ENCODE data around the gene COMP.
"Not testable (repeated sequence)": the region's sequence is repeated elsewhere in the genome, so short reads cannot be mapped to it uniquely, and the experiment has no call there.

The COMP gene

GRCh38 chr19:18749362-18750231, 41.5 kb downstream of the COMP start:
- no peak for DNase-seq (ENCODE audit: low spot score)
- no peak for FAIRE-seq

GRCh38 chr19:18746401-18747325, 44.4 kb downstream of the COMP start:
- FAIRE-seq (no peak), DNase-seq (ENCODE audit: low spot score) (no peak)

DNA sequence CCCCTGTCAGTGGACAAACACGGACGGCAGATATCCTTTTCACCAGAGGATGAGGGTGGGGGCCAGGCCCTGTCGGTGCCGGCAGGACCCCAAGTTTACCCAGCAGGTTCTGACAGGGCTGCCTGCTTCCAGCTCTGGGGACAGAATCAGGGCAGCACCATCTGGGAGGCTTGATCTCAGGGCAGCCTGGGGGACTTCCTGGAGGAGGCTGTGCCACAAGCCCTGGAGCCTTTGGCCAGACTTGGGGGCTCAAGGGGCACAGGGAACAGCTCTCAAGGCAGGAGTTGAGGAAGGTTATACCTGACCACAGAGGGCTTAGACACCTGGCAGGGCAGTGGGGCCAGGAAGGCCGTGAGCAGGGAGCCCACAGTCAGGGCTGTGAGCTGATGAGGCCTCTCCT, 45.2 kb downstream of the COMP start:
- FAIRE-seq: no peak
- DNase-seq (ENCODE audit: low spot score): no peak

- DNase-seq (ENCODE audit: low spot score) (no peak), FAIRE-seq (no peak)
Measured at GRCh38 chr19:18745012-18745735, 45.9 kb downstream of the COMP start.

- DNase-seq (ENCODE audit: low spot score) (no peak), FAIRE-seq (no peak)
Measured at GRCh38 chr19:18743784-18744418, 47.2 kb downstream of the COMP start.

DNA sequence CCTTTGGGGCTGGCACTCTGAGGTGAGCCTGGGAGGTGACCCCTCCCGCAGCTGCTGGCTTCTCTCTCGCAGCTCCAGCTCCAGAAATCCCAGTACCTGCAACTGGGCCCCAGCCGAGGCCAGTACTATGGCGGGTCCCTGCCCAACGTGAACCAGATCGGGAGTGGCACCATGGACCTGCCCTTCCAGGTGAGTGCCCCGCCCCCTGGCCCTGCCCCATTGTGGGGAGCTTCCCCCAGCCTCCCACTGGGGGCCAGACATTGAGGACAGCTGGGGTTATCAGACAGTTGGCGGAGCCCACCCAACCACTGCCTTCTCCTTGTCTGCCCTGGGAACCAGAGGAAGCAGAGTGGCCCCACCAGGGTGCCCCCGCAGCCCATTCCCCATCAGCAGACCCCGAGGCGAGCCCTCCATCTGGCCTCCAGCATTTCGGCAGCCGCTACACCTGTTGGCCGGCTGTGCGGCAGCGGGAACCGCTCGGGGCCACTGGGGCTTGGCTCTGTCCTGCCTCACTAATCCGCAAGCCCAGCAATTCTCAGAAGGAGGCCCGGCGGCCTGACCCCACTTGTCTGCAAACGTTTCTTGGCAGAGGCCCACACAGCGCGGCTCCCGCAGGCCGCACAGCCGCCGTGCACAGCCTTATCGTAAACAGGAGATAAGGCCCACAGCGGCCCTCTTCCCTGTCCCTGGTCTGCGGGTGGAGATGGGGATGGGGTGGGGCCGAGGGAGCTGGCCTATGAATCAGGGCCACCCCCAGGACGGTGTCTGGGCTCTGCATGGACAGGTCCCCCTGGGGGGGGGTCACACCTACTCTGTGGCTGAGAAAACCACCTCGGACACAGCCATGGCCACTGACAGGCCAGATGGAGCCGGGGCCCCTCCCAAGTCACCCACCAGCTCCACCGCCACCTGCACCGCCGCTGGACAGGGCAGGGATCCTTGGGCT, 48.0 kb downstream of the COMP start:
- DNase-seq (ENCODE audit: low spot score): no peak
- no peak for FAIRE-seq

GRCh38 chr19:18742324-18742723, 48.8 kb downstream of the COMP start:
- no peak for FAIRE-seq

DNA sequence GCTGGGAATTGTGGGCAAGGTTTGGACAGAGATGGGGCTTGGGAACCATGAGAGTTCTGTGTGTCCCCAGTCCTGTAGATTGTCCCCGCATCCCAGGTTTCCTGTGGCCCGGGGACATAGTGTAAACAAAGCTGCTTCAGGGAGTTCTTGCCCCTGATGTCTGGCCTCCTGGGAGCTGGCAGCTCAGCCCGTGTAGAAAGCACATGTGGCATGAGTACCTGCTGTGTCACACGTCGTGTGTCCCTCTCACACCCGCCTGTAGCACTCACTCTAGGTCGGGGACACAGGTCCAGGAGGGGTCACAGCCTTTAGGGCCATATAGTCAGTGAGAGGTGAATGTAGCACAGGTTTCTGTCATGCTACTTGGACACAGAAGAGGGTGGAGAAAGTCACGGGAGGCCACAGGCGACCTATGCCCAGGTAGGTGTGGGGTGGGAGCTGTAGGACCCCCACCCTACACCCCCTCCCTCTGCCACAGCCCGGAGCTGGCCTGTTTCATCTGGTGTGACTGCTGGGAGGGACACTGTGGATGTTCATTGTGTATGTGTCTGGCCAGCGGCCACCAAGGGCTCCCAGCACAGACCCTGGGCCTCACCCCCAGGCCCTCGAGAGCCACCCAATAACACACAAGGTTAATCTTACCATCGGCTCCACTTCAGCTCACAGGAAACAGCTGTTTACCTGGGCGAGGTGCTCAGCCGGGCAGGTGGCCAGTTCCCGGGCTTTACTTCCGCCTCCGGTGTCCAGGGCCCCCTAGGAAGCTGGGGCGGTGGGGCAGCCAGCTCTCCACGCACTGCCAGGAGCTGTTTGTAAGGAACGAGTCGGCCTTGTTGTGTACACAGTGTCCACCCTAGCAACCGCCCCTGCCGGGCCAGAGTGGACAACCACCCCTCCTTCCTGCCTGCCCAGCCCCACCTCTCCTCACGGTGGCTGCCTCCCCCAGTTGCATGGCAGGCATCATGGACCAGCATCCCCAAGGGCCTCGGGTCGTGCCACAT, 49.7 kb downstream of the COMP start:
- DNase-seq (ENCODE audit: low spot score) (no peak), FAIRE-seq (no peak)

More at GRCh38 chr19:18742324-18742723, 48.8 kb downstream of the COMP start:
- DNase-seq (ENCODE audit: low spot score): no peak

DNA sequence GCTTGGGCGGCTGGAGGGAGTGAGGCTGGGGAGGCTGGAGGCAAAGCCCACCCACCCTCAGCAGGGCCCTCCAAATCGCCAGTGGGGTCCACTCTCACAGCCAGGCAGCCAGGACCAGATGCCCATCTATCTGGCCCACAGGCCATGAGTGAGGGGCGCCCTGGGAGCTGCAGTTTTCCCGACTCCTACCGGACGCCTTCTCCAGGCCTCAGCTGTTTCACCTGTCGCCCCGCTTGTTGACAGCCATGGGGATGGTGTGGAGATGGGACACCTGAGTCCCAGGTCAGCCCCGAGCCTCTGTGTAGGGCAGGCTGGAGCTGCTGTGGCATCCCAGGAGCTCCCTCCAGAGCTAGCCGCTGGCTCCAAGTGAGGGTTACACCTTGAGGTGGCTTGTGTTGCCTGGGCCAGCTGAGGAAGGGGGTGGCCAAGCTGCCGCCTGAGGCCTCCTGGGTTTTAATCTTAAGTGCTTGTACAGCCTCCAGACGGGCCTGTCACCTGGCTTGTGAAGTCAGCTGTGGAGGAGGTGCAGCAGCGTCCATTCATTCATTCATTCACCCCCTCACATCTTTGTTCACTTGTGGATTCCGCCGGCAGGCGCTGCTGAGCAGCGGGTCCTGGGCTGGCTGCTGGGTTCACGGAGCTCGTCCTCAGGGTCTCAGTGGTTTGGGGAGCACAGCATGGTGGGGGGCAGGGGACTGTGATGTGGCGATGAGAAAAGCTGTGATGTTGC, 52.0 kb downstream of the COMP start:
- no peak for FAIRE-seq
- DNase-seq (ENCODE audit: low spot score): no peak

DNA sequence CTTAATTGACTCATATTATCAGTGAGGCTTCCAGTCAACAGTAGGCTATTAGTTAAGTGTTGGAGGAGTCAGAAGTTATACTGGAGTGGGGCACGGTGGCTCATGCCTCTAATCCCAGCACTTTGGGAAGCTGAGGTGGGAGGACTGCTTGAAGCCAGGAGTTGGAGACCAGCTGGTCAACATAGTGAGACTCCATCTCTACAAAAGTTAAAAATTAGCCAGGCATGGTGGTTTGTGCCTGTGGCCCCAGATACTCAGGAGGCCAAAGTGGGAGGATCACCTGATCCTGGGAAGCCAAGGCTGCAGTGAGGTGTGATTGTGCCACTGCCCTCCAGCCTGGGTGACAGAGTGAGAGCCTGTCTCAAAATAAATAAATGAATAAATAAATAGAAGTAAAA, 53.2 kb downstream of the COMP start:
- no peak for DNase-seq (ENCODE audit: low spot score)
- FAIRE-seq: no peak

- DNase-seq (ENCODE audit: low spot score) (no peak), FAIRE-seq (no peak)
Measured at GRCh38 chr19:18737337-18737953, 53.7 kb downstream of the COMP start.

GRCh38 chr19:18736415-18737336, 54.4 kb downstream of the COMP start:
- FAIRE-seq: no peak
- DNase-seq (ENCODE audit: low spot score): no peak

DNA sequence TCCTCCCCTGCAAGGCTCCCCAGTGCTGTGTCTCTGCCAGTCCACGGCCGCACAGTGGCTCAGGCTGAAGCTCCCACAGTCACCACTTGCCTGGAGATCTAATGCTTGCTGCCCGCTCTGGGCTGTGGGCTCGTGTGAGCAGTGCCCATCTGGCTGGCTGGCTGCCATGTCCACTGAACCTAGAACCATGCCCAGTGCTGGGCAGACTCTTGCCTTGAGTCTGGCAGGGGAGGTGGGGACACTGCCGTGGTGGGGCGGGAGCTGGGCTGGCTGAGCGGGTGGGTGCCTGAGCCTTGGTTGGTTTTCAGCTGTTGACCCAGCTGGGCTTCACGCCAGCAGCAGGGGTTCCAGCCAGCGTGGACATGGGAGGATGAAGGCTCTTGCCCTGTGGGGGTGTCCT, 55.4 kb downstream of the COMP start:
- DNase-seq (ENCODE audit: low spot score) (no peak), FAIRE-seq (no peak)

DNA sequence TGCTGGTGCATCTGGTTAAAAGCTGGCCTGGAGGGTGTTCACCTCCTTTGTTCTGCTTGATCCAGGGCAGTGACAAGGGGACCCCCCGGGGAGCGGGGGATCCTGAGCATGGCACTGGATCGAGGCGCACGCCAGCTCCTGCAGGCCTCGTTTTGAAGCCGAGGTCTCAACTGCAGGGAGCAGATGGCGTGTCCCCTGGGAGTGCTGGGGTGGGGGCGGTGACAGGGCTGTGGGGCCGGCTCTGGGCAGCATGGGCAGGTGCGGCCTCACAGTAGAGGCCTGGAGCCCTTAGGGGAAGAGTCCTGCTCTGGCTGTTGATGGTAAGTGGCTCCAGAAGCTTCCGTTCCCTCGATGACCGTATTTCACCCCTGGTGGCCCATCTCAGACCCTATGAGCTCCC, 55.8 kb downstream of the COMP start:
- FAIRE-seq (no peak), DNase-seq (ENCODE audit: low spot score) (no peak)

- not testable (repeated sequence) for FAIRE-seq
Measured at GRCh38 chr19:18733762-18734332, 57.3 kb downstream of the COMP start.

GRCh38 chr19:18733196-18733647, 57.9 kb downstream of the COMP start:
- DNase-seq (ENCODE audit: low spot score) (no peak), FAIRE-seq (no peak)

More at GRCh38 chr19:18733762-18734332, 57.3 kb downstream of the COMP start:
- DNase-seq (ENCODE audit: low spot score): not testable (repeated sequence)
